Ammon's horn (tissue), 1 donor: Measurements from ENCODE around the gene CC2D1A.

Experiments
- DNase-seq: peaks from one replicate; pipeline ENCODE4 v3.0.0-alpha.2; 2016; ENCODE audit warnings: low spot score

Gene CC2D1A

GRCh38 chr19:13877303-13877702, 28.7 kb upstream of the CC2D1A start:
- DNase-seq, result no peak

DNA sequence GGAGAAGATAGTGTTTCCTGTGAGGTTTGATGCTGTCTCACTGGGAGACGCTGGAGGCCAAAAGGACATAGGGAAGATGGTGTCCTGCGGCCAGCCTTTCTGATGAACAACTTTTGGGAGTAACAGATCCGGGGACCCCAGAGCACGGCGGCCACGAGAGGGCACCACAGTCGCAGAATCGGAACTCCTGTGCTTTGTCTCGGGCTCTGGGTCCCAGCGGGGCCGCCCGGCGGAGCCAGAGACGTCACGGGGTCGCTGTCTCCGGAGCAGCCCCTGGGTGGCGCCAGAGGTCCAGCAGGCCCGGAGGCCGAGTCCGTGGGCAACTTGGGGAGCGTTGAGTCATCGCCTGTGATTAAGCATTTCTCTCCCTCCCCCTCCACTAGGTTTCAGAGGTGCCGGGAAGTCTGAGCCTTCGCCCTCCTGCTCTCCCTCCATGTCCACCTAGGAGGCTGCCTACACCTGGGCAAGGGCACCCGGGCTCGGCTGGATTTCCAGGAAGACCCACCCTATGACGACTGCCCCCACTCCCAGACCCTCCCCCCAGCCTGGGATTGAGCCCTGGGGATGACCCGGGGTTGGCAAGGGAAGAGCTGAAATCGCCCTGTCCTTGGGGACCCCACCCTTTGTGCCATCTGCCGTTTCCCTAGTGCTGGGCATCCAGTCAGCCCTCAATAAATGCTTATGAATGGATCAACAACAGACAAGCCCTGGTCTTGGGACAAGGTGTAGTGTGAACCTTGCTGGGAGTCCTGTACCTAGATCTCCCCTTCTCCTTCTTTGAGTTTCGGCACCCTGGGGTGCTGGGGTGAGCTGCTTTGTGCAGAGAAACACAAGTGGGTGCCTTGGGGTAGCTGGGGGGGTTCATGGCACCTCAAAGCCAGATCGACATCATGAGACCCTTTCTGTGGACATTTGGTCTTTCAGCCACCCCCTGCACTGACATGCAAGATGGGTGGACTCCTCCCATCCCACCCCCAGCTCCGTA, 25.6 kb upstream of the CC2D1A start:
- DNase-seq, result peak; percentile 95

DNA sequence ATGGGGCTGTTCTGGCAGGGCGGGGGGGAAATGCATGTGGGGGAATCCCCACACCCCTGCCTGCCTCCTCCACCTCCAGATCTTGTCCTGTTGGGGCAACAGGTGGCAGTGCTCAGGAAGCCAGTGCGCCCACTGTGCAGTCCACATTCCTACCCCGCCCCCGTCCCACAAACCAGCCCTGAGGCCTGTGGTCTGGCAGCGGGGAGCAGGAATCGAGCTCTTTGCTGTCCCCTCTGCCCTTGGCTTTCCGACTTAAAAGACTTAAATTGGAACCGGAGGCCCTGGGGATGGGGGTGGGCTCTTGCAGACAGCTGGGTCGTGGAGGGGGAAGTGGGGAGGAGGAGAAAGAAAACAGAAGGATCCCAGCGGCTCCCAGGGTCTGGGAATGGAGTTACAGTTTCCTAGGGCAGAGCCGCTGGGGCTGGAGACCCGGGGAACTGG, 24.7 kb upstream of the CC2D1A start:
- no peak for DNase-seq

- no peak for DNase-seq
Observed at GRCh38 chr19:13881692-13882418, 24.1 kb upstream of the CC2D1A start.

DNA sequence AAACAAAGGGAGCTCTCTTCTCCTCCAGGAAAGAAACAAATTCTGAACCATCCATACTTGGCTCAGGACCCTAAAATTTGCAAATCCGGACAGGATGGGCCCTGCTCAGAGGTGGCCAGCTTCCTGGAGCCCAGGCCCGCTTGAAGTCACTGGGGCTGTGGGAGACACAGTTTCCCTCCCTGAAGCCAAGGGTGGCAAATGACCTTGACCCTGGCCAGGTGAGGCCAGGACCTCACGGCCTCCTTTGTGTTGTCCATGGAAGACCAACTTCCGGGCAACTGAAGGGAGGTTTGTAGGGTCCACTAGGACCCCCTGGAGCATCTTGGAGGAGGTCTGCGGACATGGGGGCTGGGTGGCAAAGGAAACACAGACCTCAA, 23.6 kb upstream of the CC2D1A start:
- no peak for DNase-seq

- no peak for DNase-seq
Observed at GRCh38 chr19:13882836-13883235, 23.2 kb upstream of the CC2D1A start.

- no peak for DNase-seq
Observed at GRCh38 chr19:13883516-13884064, 22.4 kb upstream of the CC2D1A start.

GRCh38 chr19:13884726-13885591, 21.0 kb upstream of the CC2D1A start:
- no peak for DNase-seq

DNA sequence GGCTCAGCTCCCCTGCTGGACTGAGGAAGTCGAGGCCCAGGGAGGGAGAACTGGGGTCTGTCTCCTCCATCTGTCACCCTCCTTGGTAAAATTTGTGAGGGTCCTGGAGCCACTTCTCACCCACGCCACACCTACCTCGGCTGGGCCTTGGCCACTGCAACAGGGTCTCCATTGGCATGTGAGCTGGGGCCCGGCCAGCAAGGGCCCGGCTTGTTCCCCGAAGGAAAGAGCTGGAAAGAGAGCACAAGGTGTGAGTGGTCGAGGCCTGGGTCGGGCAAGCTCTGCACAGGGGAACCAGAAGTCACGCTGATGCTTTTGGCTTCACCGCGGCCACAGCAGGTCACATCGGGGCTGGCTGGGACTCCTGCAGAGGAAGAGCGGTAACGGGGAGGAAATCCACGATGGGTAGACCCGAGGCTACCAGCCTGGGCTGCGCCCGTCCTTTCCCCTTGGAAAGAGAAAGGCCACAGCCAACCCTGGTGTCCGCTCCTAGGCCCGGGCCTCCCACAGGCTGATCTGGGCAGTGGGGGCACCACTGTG, 20.1 kb upstream of the CC2D1A start:
- DNase-seq, result no peak

- no peak for DNase-seq
Observed at GRCh38 chr19:13887018-13887436, 19.0 kb upstream of the CC2D1A start.

DNA sequence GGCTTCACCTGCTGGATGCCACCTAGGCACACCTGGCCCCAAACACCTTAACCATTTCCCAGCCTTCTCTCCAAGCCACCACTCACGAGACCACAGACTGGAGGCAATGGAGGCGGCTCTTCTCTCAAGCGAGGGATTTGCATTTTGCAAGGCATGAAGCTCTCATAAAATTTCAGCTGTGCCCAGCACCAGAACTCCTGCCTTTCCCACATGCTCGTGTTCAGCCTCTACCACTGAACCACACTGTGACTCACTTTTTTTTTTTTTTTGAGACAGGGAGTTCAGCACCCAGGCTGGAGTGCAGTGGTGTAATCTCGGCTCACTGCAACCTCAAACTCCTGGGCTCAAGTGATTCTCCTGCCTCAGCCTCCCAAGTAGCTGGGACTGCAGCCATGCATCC, 18.5 kb upstream of the CC2D1A start:
- no peak for DNase-seq

GRCh38 chr19:13888281-13888680, 17.7 kb upstream of the CC2D1A start:
- no peak for DNase-seq

- DNase-seq, result no peak
Observed at GRCh38 chr19:13890136-13890535, 15.9 kb upstream of the CC2D1A start.

DNA sequence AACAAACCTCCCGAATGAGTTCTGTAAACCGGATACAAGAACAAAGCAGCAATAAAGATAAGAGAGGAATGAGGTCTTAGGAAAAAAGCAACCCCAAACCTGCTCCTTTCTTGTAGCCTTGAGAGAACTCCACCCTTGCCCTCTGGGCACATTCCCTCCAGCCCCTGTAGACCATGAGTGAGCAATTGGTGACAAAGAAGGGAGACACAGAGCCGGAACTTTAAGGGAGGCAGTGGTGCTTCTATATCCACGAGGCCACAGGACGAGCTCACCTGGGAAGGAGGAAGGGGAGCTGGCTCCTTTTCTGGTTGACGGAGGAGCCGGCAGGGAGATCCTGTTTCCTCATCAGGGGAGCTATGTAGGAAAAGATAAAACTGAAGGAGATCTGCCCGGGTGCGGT, 13.1 kb upstream of the CC2D1A start:
- DNase-seq, result no peak

DNA sequence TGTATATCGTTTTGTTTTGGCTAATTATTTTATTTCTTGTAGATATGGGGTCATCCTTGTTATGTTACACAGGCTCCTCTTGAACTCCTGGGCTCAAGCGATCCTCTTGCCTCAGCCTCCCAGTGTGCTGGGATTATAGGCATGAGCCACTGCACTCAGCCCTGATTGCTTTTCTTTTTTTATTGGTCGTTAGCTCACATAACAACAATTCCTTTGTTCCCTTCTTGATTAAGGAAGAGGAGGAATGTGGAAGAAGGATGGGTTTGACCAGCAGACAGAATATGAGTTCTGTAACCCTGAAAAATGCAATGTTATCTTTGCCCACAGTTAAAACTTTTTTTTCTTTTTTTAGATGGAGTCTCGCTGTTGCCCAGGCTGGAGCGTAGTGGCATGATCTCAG, 11.4 kb upstream of the CC2D1A start:
- DNase-seq, result no peak

DNA sequence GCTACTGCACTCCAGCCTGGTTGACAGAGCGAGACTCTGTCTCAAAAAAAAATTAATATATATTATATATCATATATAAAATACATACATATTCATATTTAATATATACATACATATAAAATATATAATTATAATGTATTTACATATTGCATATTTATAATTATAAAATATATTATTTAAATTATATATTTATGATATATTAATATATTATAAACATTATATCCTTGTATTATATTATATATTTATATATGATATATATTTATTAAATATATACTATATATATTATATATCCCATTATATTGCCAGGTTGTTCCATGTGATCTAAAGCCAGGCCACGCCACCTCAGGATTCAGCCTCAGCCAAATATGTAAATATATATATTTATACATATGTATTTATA, 9.8 kb upstream of the CC2D1A start:
- DNase-seq, result no peak

DNA sequence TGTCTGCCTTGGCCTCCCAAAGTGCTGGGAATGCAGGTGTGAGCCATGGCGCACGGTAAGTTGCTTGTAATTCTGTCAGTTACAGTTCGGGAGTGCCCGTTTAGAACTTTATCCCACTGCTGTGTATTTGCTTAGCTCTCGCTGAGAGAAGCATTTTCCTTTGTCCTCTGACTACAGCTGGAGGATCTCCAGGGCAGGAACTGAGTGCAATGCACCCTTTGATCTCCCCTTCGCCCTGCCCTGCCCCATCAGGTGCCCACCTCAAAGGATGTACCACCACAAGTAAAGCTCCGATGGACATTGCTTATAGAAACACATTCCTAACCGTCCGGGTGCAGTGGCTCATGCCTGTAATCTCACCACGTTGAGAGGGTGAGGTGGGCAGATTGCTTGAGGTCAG, 6.6 kb upstream of the CC2D1A start:
- no peak for DNase-seq

GRCh38 chr19:13899912-13900584, 6.0 kb upstream of the CC2D1A start:
- no peak for DNase-seq

DNA sequence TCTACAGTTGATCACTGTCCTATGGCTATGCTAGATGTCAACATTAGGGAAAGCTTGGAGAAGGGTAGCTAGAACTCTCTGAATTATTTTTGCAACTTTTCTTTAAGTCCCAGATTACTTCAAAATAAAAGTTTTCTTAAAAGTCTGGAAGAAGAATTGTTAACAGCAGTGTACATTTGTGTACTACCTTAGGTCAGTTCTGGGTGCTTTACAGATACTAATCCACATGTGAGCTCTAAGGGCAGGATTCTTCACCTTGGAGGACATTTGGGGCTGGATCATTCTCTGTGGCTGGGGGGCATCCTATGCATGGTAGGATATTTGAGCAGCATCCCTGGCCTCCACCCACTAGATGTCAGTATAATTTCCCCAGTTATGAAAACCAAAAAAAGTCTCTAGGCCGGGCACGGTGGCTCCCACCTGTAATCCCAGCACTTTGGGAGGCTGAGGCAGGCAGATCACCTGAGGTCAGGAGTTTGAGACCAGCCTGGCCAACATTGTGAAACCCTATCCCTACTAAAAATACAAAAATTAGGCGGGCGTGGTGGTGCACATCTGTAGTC, 2.9 kb upstream of the CC2D1A start:
- DNase-seq, result no peak

DNA sequence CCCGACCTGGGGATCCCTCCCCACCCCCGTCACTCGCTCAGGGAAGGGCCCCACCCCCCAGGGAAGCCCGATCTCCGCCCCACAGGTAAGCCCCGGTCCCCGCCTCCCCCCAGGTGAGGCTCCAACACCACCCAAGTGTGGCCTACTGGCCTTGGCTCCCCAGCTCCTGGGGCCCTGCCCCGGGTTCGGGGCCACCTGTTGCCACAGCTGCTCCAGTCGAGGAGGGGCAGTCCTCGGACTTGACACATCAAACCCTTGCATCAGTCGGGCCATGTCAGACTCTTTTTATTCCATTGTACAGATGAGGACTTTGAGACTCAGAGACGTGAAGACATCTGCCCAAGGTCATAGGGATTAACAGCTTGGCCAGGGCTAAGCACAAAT, 512 bp downstream of the CC2D1A start:
- no peak for DNase-seq

- DNase-seq, result no peak
Observed at GRCh38 chr19:13906910-13907309, 909 bp downstream of the CC2D1A start.
